Mesothelial cell of epicardium (in vitro differentiated cells): ENCODE results near the gene MRPL42. TPM values are rescaled to one million over a fixed set of nuclear protein-coding genes. Genes with fewer than 3 reads are reported as not detected.
"Not testable (repeated sequence)": the region's sequence is repeated elsewhere in the genome, so short reads cannot be mapped to it uniquely, and the experiment has no call there.

Experiments
- DNase-seq, 2 experiments: peaks; one replicate each; pipeline ENCODE4 v3.0.0; 2021; ENCODE audit warnings: low spot score in 2 of 2; ENCODE audit not compliant: unreplicated experiment in 2 of 2
- H3K27ac Mint-ChIP-seq: 2 replicates; pipeline ENCODE4 v1.8.0; 2021; ENCODE audit warnings: mixed read lengths
- H3K27me3 Mint-ChIP-seq: 2 replicates; pipeline ENCODE4 v1.8.0; 2021; ENCODE audit warnings: low read depth, mixed read lengths
- H3K36me3 Mint-ChIP-seq: 2 replicates; pipeline ENCODE4 v1.8.0; 2021; ENCODE audit warnings: mixed read lengths
- H3K4me1 Mint-ChIP-seq: 2 replicates; pipeline ENCODE4 v1.8.0; 2021; ENCODE audit warnings: mixed read lengths
- H3K4me3 Mint-ChIP-seq: 2 replicates; pipeline ENCODE4 v1.8.0; 2021; ENCODE audit warnings: mild to moderate bottlenecking, moderate library complexity, mixed read lengths
- H3K9me3 Mint-ChIP-seq: 2 replicates; pipeline ENCODE4 v1.8.0; 2021; ENCODE audit warnings: mixed read lengths
- CTCF ChIP-seq: fragments of 200-600 bp; sonication (generic); IDR thresholded peaks from one replicate; pipeline ENCODE4 v1.5.0; 2021; ENCODE audit warnings: antibody characterized with exemption; ENCODE audit not compliant: unreplicated experiment
- total RNA-seq: library from RNA; stranded (reverse); gene quantifications from 3 replicates; pipeline ENCODE4 v1.2.1, GENCODE V29; 2021

The MRPL42 gene
- total RNA-seq, 1 donor from 2014 or later = 57.6 TPM

GRCh38 chr12:93482721-93483120 lies 15.4 kb downstream of the MRPL42 start:
- Mint-ChIP-seq H3K36me3 (peaks cover 18% of the 10 kb centered on the region), H3K27ac (no peak overlapping the region), H3K4me3 (no peak overlapping the region), H3K27me3 (no peaks in the 10 kb centered on the region), H3K9me3 (no peaks in the 10 kb centered on the region), H3K4me1 (no peaks in the 10 kb centered on the region)
- TF ChIP-seq CTCF = no peak
- DNase-seq = no peak

- H3K4me1 Mint-ChIP-seq = no peaks in the 10 kb centered on the region
- DNase-seq = no peak
- no peak for TF ChIP-seq CTCF
- H3K4me3 Mint-ChIP-seq = no peak overlapping the region
- peaks cover 18% of the 10 kb centered on the region for H3K36me3 Mint-ChIP-seq
- no peak overlapping the region for H3K27ac Mint-ChIP-seq
- H3K27me3 Mint-ChIP-seq = no peaks in the 10 kb centered on the region
- H3K9me3 Mint-ChIP-seq = no peaks in the 10 kb centered on the region
Measured at GRCh38 chr12:93483151-93483807, 16.0 kb downstream of the MRPL42 start.

- Mint-ChIP-seq H3K36me3 (peaks cover 23% of the 10 kb centered on the region), H3K4me1 (no peaks in the 10 kb centered on the region), H3K4me3 (no peak overlapping the region), H3K9me3 (no peaks in the 10 kb centered on the region), H3K27ac (no peak overlapping the region), H3K27me3 (no peaks in the 10 kb centered on the region)
- no peak for TF ChIP-seq CTCF
- DNase-seq = no peak
Measured at GRCh38 chr12:93484315-93484981, 17.1 kb downstream of the MRPL42 start.

GRCh38 chr12:93492808-93493207 lies 25.5 kb downstream of the MRPL42 start:
- H3K4me3 Mint-ChIP-seq, H3K27ac Mint-ChIP-seq, DNase-seq, H3K9me3 Mint-ChIP-seq, H3K4me1 Mint-ChIP-seq, H3K27me3 Mint-ChIP-seq: not testable (repeated sequence)
- H3K36me3 Mint-ChIP-seq = peaks cover 50% of the 10 kb centered on the region

GRCh38 chr12:93494096-93494495 lies 26.8 kb downstream of the MRPL42 start:
- H3K36me3 Mint-ChIP-seq = peaks cover 43% of the 10 kb centered on the region
- H3K4me1 Mint-ChIP-seq = no peaks in the 10 kb centered on the region
- no peak for TF ChIP-seq CTCF
- no peak overlapping the region for H3K4me3 Mint-ChIP-seq
- H3K27me3 Mint-ChIP-seq = no peaks in the 10 kb centered on the region
- peaks cover 4% of the 10 kb centered on the region for H3K9me3 Mint-ChIP-seq
- no peak overlapping the region for H3K27ac Mint-ChIP-seq
- no peak for DNase-seq

GRCh38 chr12:93497456-93497855 lies 30.1 kb downstream of the MRPL42 start:
- Mint-ChIP-seq H3K9me3 (no peaks in the 10 kb centered on the region), H3K36me3 (peaks cover 30% of the 10 kb centered on the region), H3K4me3 (no peak overlapping the region), H3K27me3 (no peaks in the 10 kb centered on the region), H3K27ac (no peak overlapping the region), H3K4me1 (peaks cover 4% of the 10 kb centered on the region)
- no peak for DNase-seq
- no peak for TF ChIP-seq CTCF

- not testable (repeated sequence) for H3K4me1 Mint-ChIP-seq, H3K27me3 Mint-ChIP-seq, H3K4me3 Mint-ChIP-seq, DNase-seq, H3K27ac Mint-ChIP-seq, H3K9me3 Mint-ChIP-seq
- peaks cover 34% of the 10 kb centered on the region for H3K36me3 Mint-ChIP-seq
Measured at GRCh38 chr12:93498813-93499212, 31.5 kb downstream of the MRPL42 start.
